T-cell (primary cell): ENCODE measurements around the gene SRP68. TPM values are rescaled to one million over a fixed set of nuclear protein-coding genes. Genes with fewer than 3 reads are reported as not detected.
A peak's percentile ranks its signal among the peaks of the same experiment; 100 is the strongest.

Experiments used
- ATAC-seq, 4 experiments: fragments of 200-7000 bp in 3 of 4; fragments of 150-1000 bp in 1 of 4; cut with Tn5 transposase; replicated peaks in 1 of 4; 1 replicate in 3 of 4; 2 replicates in 1 of 4; pipeline ENCODE4 v1.10.0; 2021; ENCODE audit warnings: moderate library complexity in 3 of 4, mild to moderate bottlenecking in 2 of 4, moderate number of reproducible peaks in 1 of 4
- CTCF ChIA-PET, 2 donors: fragments of 300-600 bp; sonication (Branson Sonifier 250); formaldehyde crosslinking; loops; one replicate each; lab custom pipeline; 2022; ENCODE audit warnings: antibody characterized with exemption in 2 of 2; lab: Charles Lee
- POLR2A ChIA-PET, 2 donors: fragments of 300-600 bp; sonication (Branson Sonifier 250); formaldehyde crosslinking; loops; one replicate each; lab custom pipeline; 2022; ENCODE audit warnings: antibody characterized with exemption in 2 of 2; lab: Charles Lee
- DNase-seq, 35 experiments: peaks; one replicate each; pipeline versions ENCODE4 v3.0.0 to v3.0.0-alpha.2; 2013 to 2023
- H3K27ac ChIP-seq: one replicate; pipeline ENCODE4 v1.5.1; 2013; ENCODE audit warnings: low read length
- H3K27me3 ChIP-seq, 2 experiments: replicated peaks in 1 of 2; 1 replicate in 1 of 2; 2 replicates in 1 of 2; pipeline versions ENCODE4 v1.6.1 to v1.7.0; 2013; ENCODE audit warnings: low read length in 1 of 2, mixed read lengths in 1 of 2; ENCODE audit not compliant: control insufficient read depth in 2 of 2, insufficient read depth in 2 of 2; ENCODE audit errors: extremely low read depth in 1 of 2
- H3K36me3 ChIP-seq, 2 donors: 1 replicate in 1 of 2; 2 replicates in 1 of 2; pipeline versions ENCODE4 v1.6.1 to v1.7.0; 2013; ENCODE audit warnings: low read length in 1 of 2; ENCODE audit not compliant: control insufficient read depth in 2 of 2, insufficient read depth in 1 of 2; ENCODE audit errors: extremely low read depth in 1 of 2
- H3K4me1 ChIP-seq, 2 experiments: 1 replicate in 1 of 2; 2 replicates in 1 of 2; pipeline versions ENCODE4 v1.6.1 to v1.7.0; 2013; ENCODE audit warnings: low read length in 2 of 2, mixed read lengths in 1 of 2; ENCODE audit not compliant: insufficient read depth in 2 of 2, control insufficient read depth in 1 of 2; ENCODE audit errors: extremely low read depth in 1 of 2
- H3K4me3 ChIP-seq, 2 donors: 1 replicate in 1 of 2; 2 replicates in 1 of 2; pipeline versions ENCODE4 v1.5.1 to v1.7.0; 2013; ENCODE audit warnings: mild to moderate bottlenecking in 2 of 2, low read length in 1 of 2, moderate library complexity in 1 of 2; ENCODE audit not compliant: control insufficient read depth in 1 of 2; ENCODE audit errors: extremely low read depth in 1 of 2
- H3K9me3 ChIP-seq: 2 replicates; pipeline ENCODE4 v1.7.0; 2013
- H3K27ac Mint-ChIP-seq, 2 donors: one replicate each; pipeline ENCODE4 v1.8.0; 2020 to 2021; ENCODE audit warnings: mild to moderate bottlenecking in 2 of 2, mixed read lengths in 2 of 2
- H3K27me3 Mint-ChIP-seq, 2 donors: one replicate each; pipeline ENCODE4 v1.8.0; 2021 to 2022; ENCODE audit warnings: mixed read lengths in 2 of 2
- H3K36me3 Mint-ChIP-seq: one replicate; pipeline ENCODE4 v1.8.0; 2021; ENCODE audit warnings: mixed read lengths
- H3K4me1 Mint-ChIP-seq, 3 donors: one replicate each; pipeline ENCODE4 v1.8.0; 2020 to 2022; ENCODE audit warnings: mixed read lengths in 3 of 3, mild to moderate bottlenecking in 1 of 3
- H3K4me3 Mint-ChIP-seq, 3 donors: one replicate each; pipeline ENCODE4 v1.8.0; 2020 to 2022; ENCODE audit warnings: mild to moderate bottlenecking in 3 of 3, mixed read lengths in 3 of 3, moderate library complexity in 3 of 3
- H3K9me3 Mint-ChIP-seq, 3 donors: one replicate each; pipeline ENCODE4 v1.8.0; 2020 to 2022; ENCODE audit warnings: mixed read lengths in 3 of 3
- WGBS: methylation state at CpG from one replicate; pipeline ENCODE4 v1.1.5; 2013; ENCODE audit warnings: missing lambda C conversion rate; ENCODE audit not compliant: insufficient coverage; 5-methylcytosine and 5-hydroxymethylcytosine counted together
- total RNA-seq, 35 experiments: library from RNA in 6 of 35; stranded (reverse) in 6 of 35; fragments of 120-200 nt in 1 of 35; gene quantifications; one replicate each; pipeline versions ENCODE4 v1.2.1 to v1.2.4 and lab custom pipeline; 2013 to 2026

The SRP68 gene
- total RNA-seq, 5 donors from 2014 or later (not counting 1 experiment from before 2014, with no cell fraction given) = 71.9 to 81.6 (median 78.9) TPM

- ChIA-PET POLR2A (interaction anchor here in 1 of 2 donors (0.6 to 0.7 kb wide), 2 partner anchors 11 to 102 kb away, joined by 3 read pairs; no protein-coding TSS in a partner anchor), CTCF (interaction anchor here in 1 of 2 donors (0.5 kb wide), 1 partner anchor 1983 kb away, joined by 3 read pairs; no protein-coding TSS in a partner anchor)
- WGBS = 14% methylated on average over 28 of the region's 48 CpGs
- H3K9me3 ChIP-seq = no peaks in the 10 kb centered on the region
- no peaks in the 10 kb centered on the region for H3K9me3 Mint-ChIP-seq
- H3K4me1 Mint-ChIP-seq = peaks cover 60 to 70% (median 61%) of the 10 kb centered on the region in 3 donors
- H3K27me3 ChIP-seq = peaks cover 12 to 68% of the 10 kb centered on the region in 2 experiments
- peak overlapping the region in 1 of 2 donors; percentile 71 for H3K27ac Mint-ChIP-seq
- DNase-seq (peak in 6 of 35 experiments; percentile 11 to 40 (median 27)), ATAC-seq (no peak)
- H3K4me3 Mint-ChIP-seq = peak overlapping the region; percentile 56 to 89 (median 85)
- no peak overlapping the region for H3K27ac ChIP-seq
- H3K36me3 ChIP-seq = no peaks in the 10 kb centered on the region
- H3K27me3 Mint-ChIP-seq = peaks cover 18 to 38% of the 10 kb centered on the region in 2 donors
- peaks cover 4% of the 10 kb centered on the region for H3K36me3 Mint-ChIP-seq
- peaks cover 23 to 76% of the 10 kb centered on the region in 2 experiments for H3K4me1 ChIP-seq
- H3K4me3 ChIP-seq = peak overlapping the region in 1 of 2 donors; percentile 58
Observed at GRCh38 chr17:76075364-76076145, 3.2 kb upstream of the SRP68 start.

- Histone ChIP-seq H3K27ac (no peak within 1 kb of the TSS), H3K36me3 (peaks cover 0 to 4% of the 10 kb centered on the region in 2 donors), H3K4me3 (peak within 1 kb of the TSS in 1 of 2 donors; percentile 58), H3K27me3 (peaks cover 12 to 64% of the 10 kb centered on the region in 2 experiments), H3K9me3 (no peaks in the 10 kb centered on the region), H3K4me1 (peaks cover 24 to 74% of the 10 kb centered on the region in 2 experiments)
- 8% methylated on average over 91 of the region's 92 CpGs for WGBS
- H3K4me3 Mint-ChIP-seq = peak within 1 kb of the TSS; percentile 56 to 90 (median 66)
- peaks cover 18 to 38% of the 10 kb centered on the region in 2 donors for H3K27me3 Mint-ChIP-seq
- no peaks in the 10 kb centered on the region for H3K9me3 Mint-ChIP-seq
- H3K27ac Mint-ChIP-seq = peak within 1 kb of the TSS in 1 of 2 donors; percentile 71
- H3K36me3 Mint-ChIP-seq = peaks cover 4% of the 10 kb centered on the region
- H3K4me1 Mint-ChIP-seq = peaks cover 63 to 73% (median 63%) of the 10 kb centered on the region in 3 donors
- ChIA-PET POLR2A (interaction anchor here in 1 of 2 donors (0.6 to 0.7 kb wide), 2 partner anchors 10 to 103 kb away, joined by 3 read pairs; no protein-coding TSS in a partner anchor), CTCF (no interaction called here)
- DNase-seq (peak in 1 of 35 experiments; percentile 22), ATAC-seq (no peak)
Observed at GRCh38 chr17:76074390-76075363, 2.4 kb upstream of the SRP68 start, which contains the start of gene GALR2. Gene GALR2, plus strand, starts transcription at chr17:76074781. Its CDS starts 103 bp downstream, at chr17:76074884.

- DNase-seq (peak in 2 of 35 experiments; percentile 33 to 42), ATAC-seq (peak in 3 of 4 experiments; percentile 8 to 28 (median 14))
- peak overlapping the region; percentile 92 to 95 for H3K27ac Mint-ChIP-seq
- peak overlapping the region; percentile 88 to 96 for H3K4me3 ChIP-seq
- H3K27me3 ChIP-seq = peaks cover 10 to 34% of the 10 kb centered on the region in 2 experiments
- peak overlapping the region; percentile 90 to 97 (median 94) for H3K4me3 Mint-ChIP-seq
- ChIA-PET POLR2A (interaction anchor here in 1 of 2 donors (0.6 kb wide), 2 partner anchors 9 to 25 kb away, joined by 3 to 4 read pairs; no protein-coding TSS in a partner anchor), CTCF (interaction anchor here in 1 of 2 donors (0.7 to 1.0 kb wide), 2 partner anchors 30 to 185 kb away, joined by 3 to 4 read pairs; no protein-coding TSS in a partner anchor)
- no peaks in the 10 kb centered on the region for H3K9me3 Mint-ChIP-seq
- H3K27me3 Mint-ChIP-seq = peaks cover 15 to 23% of the 10 kb centered on the region in 2 donors
- peak overlapping the region; percentile 85 for H3K27ac ChIP-seq
- peaks cover 20% of the 10 kb centered on the region for H3K36me3 Mint-ChIP-seq
- H3K9me3 ChIP-seq = no peaks in the 10 kb centered on the region
- WGBS = 5% methylated on average over 12 of the region's 15 CpGs
- peaks cover 0 to 19% of the 10 kb centered on the region in 2 donors for H3K36me3 ChIP-seq
- H3K4me1 Mint-ChIP-seq = peaks cover 44 to 55% (median 45%) of the 10 kb centered on the region in 3 donors
- peaks cover 20 to 53% of the 10 kb centered on the region in 2 experiments for H3K4me1 ChIP-seq
Observed at GRCh38 chr17:76071531-76072147, 678 bp downstream of the SRP68 start.

GRCh38 chr17:76065775-76066174 lies 6.5 kb downstream of the SRP68 start:
- peaks cover 3 to 22% of the 10 kb centered on the region in 2 experiments for H3K4me1 ChIP-seq
- POLR2A ChIA-PET = interaction anchor here in 1 of 2 donors (0.6 kb wide), 1 partner anchor 192 kb away, joined by 4 read pairs; no protein-coding TSS in a partner anchor
- no peak overlapping the region for H3K4me3 Mint-ChIP-seq
- CTCF ChIA-PET = interaction anchor here (0.6 to 1.3 kb wide), 4 partner anchors 52 to 72 kb away, joined by 3 to 5 read pairs (median 4); no protein-coding TSS in a partner anchor
- no peak for ATAC-seq
- H3K27ac ChIP-seq = no peak overlapping the region
- H3K9me3 ChIP-seq = no peaks in the 10 kb centered on the region
- no peaks in the 10 kb centered on the region for H3K9me3 Mint-ChIP-seq
- peaks cover 18 to 62% of the 10 kb centered on the region in 2 donors for H3K36me3 ChIP-seq
- peaks cover 48% of the 10 kb centered on the region for H3K36me3 Mint-ChIP-seq
- DNase-seq = no peak
- WGBS = 97% methylated on average over 4 of the region's 4 CpGs
- H3K27me3 Mint-ChIP-seq = no peaks in the 10 kb centered on the region
- H3K4me3 ChIP-seq = no peak overlapping the region
- H3K27ac Mint-ChIP-seq = peak overlapping the region; percentile 40 to 41
- H3K4me1 Mint-ChIP-seq = peaks cover 24 to 35% (median 28%) of the 10 kb centered on the region in 3 donors
- no peaks in the 10 kb centered on the region for H3K27me3 ChIP-seq

GRCh38 chr17:76063875-76064546 lies 8.3 kb downstream of the SRP68 start:
- H3K27ac Mint-ChIP-seq = peak overlapping the region; percentile 89 to 91

More at GRCh38 chr17:76063875-76064546, 8.3 kb downstream of the SRP68 start:
- Histone ChIP-seq H3K4me3 (no peak overlapping the region), H3K27me3 (no peaks in the 10 kb centered on the region), H3K36me3 (peaks cover 18 to 70% of the 10 kb centered on the region in 2 donors), H3K27ac (peak overlapping the region; percentile 81), H3K9me3 (no peaks in the 10 kb centered on the region), H3K4me1 (peaks cover 0 to 10% of the 10 kb centered on the region in 2 experiments)
- WGBS = 45% methylated on average over 15 of the region's 15 CpGs
- H3K36me3 Mint-ChIP-seq = peaks cover 55% of the 10 kb centered on the region
- H3K27me3 Mint-ChIP-seq = no peaks in the 10 kb centered on the region
- no peaks in the 10 kb centered on the region for H3K9me3 Mint-ChIP-seq
- ATAC-seq (peak; percentile 74 to 88 (median 82)), DNase-seq (peak in 24 of 35 experiments; percentile 21 to 71 (median 38))
- CTCF ChIA-PET = interaction anchor here (0.5 to 1.3 kb wide), 4 partner anchors 50 to 708 kb away, joined by 3 to 9 read pairs (median 4); no protein-coding TSS in a partner anchor
- H3K4me3 Mint-ChIP-seq = peak overlapping the region; percentile 10 to 61 (median 53)
- H3K4me1 Mint-ChIP-seq = peaks cover 15 to 24% (median 18%) of the 10 kb centered on the region in 3 donors
- POLR2A ChIA-PET = interaction anchor here (0.6 to 1.1 kb wide), 6 partner anchors 17 to 279 kb away, joined by 3 to 20 read pairs (median 4); partner anchors contain the start of gene UNK (in 1 of the 2)
